WERI-Rb-1 (cell line): ENCODE results near the gene FAM47B.

ENCODE experiments used
- DNase-seq: peaks from one replicate; pipeline ENCODE4 v3.0.0-alpha.2; 2020
- H3K27ac ChIP-seq: fragments of 250-450 bp; sonication (Bioruptor Pico); 2 replicates; pipeline ENCODE4 v1.5.1; 2020; ENCODE audit warnings: mild to moderate bottlenecking, moderate library complexity
- H3K27me3 ChIP-seq: fragments of 250-450 bp; sonication (Bioruptor Pico); 2 replicates; pipeline ENCODE4 v1.5.1; 2021; ENCODE audit warnings: mild to moderate bottlenecking, low read depth, moderate library complexity; ENCODE audit not compliant: insufficient read depth, severe bottlenecking
- H3K36me3 ChIP-seq: fragments of 250-450 bp; sonication (Bioruptor Pico); 2 replicates; pipeline ENCODE4 v1.5.1; 2020; ENCODE audit warnings: mild to moderate bottlenecking, moderate library complexity
- H3K4me3 ChIP-seq: 2 replicates; pipeline ENCODE4 v1.5.1; 2011; ENCODE audit warnings: low read depth, mild to moderate bottlenecking, control low read depth, low read length
- H3K9me3 ChIP-seq: fragments of 250-450 bp; sonication (Bioruptor Pico); 2 replicates; pipeline ENCODE4 v1.5.1; 2021; ENCODE audit warnings: mild to moderate bottlenecking, moderate library complexity; ENCODE audit not compliant: severe bottlenecking
- CTCF ChIP-seq: IDR thresholded peaks from 2 replicates; pipeline ENCODE4 v1.5.1; 2011; ENCODE audit warnings: low read depth, mild to moderate bottlenecking, control low read depth, inconsistent platforms, low read length

Gene FAM47B

GRCh38 chrX:34943235-34943634 is 639 bp downstream of the FAM47B start:
- DNase-seq: no peak
- peaks cover 3% of the 10 kb centered on the region for H3K27me3 ChIP-seq
- no peak for TF ChIP-seq CTCF
- no peaks in the 10 kb centered on the region for H3K9me3 ChIP-seq
- H3K27ac ChIP-seq: no peak overlapping the region
- H3K4me3 ChIP-seq: no peak overlapping the region
- no peaks in the 10 kb centered on the region for H3K36me3 ChIP-seq

GRCh38 chrX:34956916-34957315 is 14.3 kb downstream of the FAM47B start:
- DNase-seq: no peak
- Histone ChIP-seq H3K4me3 (no peak overlapping the region), H3K27ac (no peak overlapping the region), H3K27me3 (no peaks in the 10 kb centered on the region), H3K36me3 (no peaks in the 10 kb centered on the region), H3K9me3 (no peaks in the 10 kb centered on the region)
- no peak for TF ChIP-seq CTCF

- no peak for TF ChIP-seq CTCF
- H3K36me3 ChIP-seq: no peaks in the 10 kb centered on the region
- H3K4me3 ChIP-seq: no peak overlapping the region
- DNase-seq: no peak
- H3K9me3 ChIP-seq: no peaks in the 10 kb centered on the region
- no peak overlapping the region for H3K27ac ChIP-seq
- H3K27me3 ChIP-seq: no peaks in the 10 kb centered on the region
These were observed 19.1 kb downstream of the FAM47B start for GRCh38 chrX:34961662-34962061.

- Histone ChIP-seq H3K9me3 (no peaks in the 10 kb centered on the region), H3K27me3 (peaks cover 5% of the 10 kb centered on the region), H3K4me3 (no peak overlapping the region), H3K36me3 (no peaks in the 10 kb centered on the region), H3K27ac (no peak overlapping the region)
- no peak for DNase-seq
- TF ChIP-seq CTCF: no peak
These were observed 29.6 kb downstream of the FAM47B start for GRCh38 chrX:34972206-34972605.

- Histone ChIP-seq H3K4me3 (no peak overlapping the region), H3K27me3 (peaks cover 5% of the 10 kb centered on the region), H3K27ac (no peak overlapping the region), H3K9me3 (no peaks in the 10 kb centered on the region), H3K36me3 (no peaks in the 10 kb centered on the region)
- TF ChIP-seq CTCF: no peak
- no peak for DNase-seq
These were observed 35.6 kb downstream of the FAM47B start for GRCh38 chrX:34978171-34978570.

- Histone ChIP-seq H3K9me3 (no peaks in the 10 kb centered on the region), H3K27ac (no peak overlapping the region), H3K4me3 (no peak overlapping the region), H3K27me3 (no peaks in the 10 kb centered on the region), H3K36me3 (no peaks in the 10 kb centered on the region)
- no peak for TF ChIP-seq CTCF
- DNase-seq: no peak
These were observed 45.0 kb downstream of the FAM47B start for GRCh38 chrX:34987646-34988045.
